Islet of Langerhans (tissue), 1 donor: ENCODE results near the gene C1orf105.

Source experiments
- FAIRE-seq: peaks from one replicate; lab custom pipeline; 2011; peaks lifted over from hg19 to GRCh38; lab: Jason Lieb, UNC

The C1orf105 gene

DNA sequence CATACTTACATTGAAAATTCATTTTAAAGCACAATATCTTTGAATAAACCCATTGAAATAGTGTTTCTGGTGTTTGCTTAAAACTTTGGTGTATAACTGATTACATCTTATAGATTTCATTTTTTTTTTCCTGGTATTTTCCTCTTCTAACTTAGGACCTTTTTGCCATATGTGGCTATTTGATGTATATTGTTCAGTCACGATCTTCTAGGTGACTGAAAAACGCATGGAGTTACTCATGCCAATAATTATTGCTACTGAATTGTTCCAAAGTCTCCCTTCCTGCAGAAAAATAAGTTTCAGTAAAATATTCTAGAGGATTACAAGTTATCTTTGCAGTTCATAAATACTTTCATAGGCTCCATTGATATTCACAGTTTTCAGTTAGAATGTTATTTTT, 22.9 kb upstream of the C1orf105 start:
- no peak for FAIRE-seq

DNA sequence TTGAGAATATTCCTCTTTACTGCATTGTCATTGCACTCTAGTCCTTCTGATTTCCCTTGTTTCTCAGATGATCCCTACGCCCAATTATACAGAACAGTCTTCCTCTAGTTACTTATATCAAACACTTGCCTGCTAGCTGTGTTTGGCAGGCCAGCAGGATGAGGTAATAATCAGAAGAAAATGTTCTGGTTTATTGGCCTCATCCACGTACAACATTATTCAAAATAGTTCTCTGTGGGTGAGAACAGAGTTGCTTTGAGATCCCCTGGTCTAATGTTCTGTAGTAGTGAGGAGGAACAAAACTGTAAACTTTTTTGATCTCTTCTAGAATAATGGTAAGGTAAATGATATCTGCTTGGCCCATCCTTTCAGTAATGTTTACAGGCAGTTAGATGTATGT, 22.3 kb upstream of the C1orf105 start:
- no peak for FAIRE-seq

DNA sequence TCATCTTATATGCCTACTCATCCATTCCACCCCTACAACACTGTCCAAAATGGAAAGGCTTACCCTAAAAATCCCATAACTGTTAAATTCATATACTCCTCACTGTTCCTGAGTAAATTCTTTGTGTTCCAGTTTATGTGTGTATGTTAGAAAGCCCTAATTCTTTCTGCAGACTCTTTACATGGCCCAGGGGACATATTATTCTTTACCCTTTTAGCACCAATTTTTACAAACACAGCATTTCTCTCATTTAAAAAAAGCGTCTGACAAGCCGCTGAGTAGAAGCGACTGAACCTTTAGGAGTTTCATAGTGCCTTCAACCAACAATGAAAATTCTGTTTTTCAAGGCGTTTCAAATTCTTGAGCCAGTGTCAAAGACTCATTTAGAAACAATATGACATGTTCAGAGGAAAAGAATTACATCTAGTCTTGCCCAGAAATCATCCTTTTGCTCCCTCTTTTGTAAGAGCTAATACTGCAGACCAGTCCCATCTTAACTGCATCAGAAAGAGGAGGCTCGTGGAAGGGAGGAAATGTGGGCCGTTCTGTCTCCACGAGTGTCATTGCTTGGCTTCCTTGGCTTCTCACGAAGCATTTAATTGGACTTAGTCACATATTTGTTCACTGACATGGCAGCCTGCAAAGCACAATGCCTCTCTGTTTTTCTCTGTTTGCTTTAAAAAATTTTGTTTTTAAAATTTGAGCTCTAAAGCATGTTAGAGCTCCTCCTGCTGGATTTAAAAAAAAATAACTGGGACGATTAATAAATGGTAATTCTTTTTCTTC, 21.3 kb upstream of the C1orf105 start:
- FAIRE-seq: peak; percentile 96

DNA sequence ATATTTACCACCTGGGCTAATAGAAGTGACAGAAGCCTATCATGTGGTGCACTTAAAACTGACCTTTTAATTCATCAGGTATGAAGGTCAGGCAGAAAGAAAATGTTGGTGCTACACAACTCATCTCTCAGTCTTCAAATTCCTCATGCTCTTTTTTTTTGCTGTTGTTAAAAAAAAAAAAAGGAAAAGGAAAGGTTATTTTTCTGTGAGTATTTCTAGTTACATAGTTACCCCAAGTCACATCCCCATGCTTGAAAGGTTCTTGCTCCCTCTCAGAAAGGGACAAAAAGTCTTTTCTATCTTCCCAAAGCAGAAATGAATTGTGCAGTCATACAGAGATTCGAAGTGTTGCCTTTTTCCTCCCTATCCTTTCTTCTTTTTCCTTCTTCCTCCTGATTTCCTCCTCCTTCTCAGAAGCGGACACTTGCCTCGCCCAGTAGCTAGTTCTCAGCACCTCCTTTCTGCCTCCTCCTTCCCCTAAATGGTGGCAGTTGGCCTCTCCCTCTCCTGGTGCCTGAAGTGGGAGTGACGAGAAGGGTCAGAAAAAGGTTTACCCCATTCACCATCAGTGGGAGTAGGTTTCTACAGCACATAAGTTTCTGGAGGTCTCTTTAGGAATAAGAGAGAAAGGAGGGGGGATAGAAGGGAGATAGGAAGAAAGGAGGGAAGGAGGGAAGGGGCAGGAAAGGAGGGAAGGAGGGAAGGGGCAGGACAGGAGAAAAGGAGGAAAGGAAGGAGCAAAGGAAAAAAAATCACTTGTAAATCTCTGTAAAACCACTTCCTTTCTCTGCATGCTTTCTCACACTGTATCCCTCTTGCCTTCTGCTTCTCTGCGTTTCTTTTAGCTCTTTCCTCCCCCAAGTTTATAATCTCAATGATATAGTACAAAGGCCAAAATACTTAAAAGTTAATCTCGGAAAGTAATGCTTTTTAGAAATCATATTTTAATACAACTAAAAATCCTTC, 20.4 kb upstream of the C1orf105 start:
- FAIRE-seq: peak; percentile 33

DNA sequence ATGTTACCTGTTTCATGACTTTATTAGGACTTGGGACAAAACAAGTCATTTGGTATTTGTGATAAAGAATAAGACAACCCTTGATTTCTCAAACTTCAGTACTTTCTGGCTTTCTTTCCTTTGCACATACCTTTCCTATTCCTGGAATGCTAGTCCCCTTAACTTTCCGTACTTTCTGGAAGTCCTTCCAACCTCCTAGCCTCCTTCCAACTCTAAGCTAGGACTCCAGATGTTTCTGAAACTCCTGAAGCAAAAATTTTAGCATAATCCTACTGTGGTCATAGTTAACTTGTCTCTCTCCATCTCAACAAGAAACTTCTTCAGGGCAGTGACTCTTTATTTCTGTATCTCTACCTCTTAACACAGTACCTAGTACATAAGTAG, 19.8 kb upstream of the C1orf105 start:
- FAIRE-seq: no peak

DNA sequence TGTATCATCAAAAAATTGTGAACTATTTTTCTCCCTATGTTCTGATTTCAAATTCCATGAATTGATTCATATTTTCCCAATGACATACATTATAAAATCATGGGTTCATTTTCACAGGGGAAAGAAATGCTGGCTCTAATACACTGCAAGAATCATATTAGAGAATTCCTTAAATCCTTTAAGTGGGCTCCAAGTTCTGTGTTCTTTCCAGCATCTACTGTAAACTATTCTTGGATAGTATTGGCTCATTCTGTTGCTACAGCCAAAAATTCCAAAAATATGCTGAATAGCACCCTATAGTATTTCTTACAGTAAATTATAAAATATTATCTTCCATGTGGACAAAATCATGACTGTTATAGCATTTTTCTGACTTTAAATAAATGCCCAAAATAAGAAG, 19.0 kb upstream of the C1orf105 start:
- no peak for FAIRE-seq

DNA sequence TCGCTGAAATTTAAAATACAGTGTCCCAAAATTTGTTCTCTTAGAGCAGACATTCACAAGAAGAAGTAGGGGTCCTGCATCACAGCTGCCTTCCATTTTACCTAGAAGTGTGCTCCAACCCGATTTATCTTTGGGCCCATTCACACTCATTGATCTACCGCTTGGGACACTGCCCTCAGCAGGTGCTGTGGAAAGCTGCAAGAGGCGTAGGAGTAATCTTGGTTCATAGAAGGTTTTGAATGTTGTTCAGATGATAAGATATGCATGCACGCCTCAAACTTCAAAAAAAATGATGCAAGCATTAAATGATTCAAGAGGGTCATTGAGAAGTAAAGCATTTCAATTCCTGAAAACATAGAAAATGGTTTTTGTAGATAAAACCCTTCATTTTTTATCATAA, 18.6 kb upstream of the C1orf105 start:
- FAIRE-seq: no peak

DNA sequence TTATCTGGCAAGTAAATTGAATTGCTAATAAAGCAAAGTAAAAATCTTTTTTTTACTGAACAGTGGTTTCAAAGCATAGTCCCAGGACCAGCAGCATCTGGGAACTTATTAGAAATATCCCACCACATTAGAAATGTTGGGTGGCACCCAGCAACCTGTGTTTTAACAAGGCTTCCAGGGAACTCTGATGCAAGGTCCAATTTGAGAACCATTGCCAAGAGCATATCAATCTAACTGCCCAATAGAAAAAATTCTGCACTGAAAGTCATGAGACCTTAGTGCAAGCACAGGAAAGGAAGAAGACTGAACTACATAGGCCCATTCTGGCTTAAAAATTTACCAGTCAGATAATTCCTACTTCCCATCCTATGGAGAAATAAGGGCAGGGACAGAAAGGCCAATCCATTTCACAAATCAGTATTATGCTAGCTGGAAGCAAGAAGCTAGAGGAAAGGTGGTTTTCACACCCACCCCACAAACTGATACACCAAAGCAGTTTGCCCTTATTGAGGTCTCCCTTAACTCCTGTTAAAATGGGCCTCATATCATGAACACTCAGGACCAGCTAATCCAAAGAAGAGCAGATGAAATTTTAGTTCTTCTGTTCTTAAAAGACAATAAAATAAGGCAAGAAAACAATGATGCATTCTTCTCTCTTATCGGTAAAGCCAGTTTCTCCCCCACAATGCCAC, 17.5 kb upstream of the C1orf105 start:
- no peak for FAIRE-seq

DNA sequence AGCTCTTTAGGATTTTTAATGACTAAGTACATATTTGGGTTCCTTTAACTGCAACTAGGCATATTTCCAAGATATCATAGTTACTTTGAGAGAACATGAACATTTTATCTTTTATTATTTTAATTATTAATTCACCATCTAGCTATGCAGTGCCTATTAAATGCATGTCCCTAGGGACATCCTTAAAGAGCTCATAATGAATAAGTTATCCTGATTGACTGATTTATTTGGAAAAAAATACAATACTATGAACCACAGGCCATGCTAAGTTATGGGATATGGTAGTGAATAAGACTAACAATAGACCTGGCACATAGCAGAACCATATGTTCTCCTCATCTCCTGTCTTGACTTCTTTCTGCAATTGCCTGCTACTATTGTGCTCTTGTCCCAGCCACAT, 16.4 kb upstream of the C1orf105 start:
- FAIRE-seq: no peak

DNA sequence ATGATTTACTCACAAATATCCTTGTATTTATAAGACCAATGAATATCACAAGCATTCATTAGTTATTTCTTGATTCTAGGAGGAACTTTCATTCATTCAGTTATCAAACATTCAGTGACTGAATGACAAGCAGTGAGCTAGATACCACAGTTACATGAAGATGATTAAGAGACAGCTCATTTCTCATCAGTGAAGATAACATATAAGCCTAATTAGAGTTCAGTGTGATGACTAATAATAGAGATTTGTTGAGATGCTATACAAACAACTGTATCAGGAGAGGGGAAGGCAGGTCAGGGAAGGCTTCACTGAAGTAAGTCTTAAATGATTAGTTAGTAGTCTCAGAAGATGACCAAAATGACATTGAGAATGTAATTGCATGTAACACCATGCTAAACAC, 14.6 kb upstream of the C1orf105 start:
- FAIRE-seq: no peak

DNA sequence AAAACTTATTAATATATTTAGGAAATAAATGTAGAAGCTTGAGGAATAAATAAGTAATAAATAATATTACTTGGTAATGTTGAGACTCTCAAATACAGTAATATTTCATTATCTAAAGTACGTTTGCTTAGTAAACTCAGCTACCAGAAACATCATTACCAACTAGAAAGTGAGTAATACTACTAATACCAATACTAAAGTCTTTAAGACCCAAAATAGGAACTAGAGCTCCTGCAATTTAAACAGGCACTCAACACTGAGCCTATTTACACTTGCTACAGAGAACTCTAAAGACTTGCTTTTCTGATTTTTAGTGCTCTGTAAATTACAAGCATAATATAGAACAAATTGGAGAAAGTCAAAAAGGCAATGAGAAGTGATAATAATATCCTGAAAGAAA, 13.5 kb upstream of the C1orf105 start:
- FAIRE-seq: peak; percentile 45

DNA sequence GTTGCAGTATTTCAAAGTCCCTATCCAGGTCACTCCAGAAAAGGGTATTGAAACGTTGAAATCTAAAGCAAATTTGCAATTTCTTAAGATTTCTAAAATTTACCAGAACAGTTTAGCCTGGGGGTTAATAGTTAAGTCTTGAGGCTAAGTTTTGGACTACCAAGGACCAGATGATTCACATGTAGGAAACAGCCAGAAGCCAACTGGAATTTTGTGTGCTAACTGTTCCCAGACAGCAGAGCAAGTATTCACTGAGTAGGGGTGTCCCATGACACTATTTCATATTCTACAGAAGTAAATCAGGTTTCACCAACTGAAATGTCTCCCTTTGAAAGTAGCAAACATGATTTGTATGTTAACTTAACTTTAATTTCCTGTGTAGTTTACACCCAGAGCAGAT, 11.5 kb upstream of the C1orf105 start:
- no peak for FAIRE-seq

DNA sequence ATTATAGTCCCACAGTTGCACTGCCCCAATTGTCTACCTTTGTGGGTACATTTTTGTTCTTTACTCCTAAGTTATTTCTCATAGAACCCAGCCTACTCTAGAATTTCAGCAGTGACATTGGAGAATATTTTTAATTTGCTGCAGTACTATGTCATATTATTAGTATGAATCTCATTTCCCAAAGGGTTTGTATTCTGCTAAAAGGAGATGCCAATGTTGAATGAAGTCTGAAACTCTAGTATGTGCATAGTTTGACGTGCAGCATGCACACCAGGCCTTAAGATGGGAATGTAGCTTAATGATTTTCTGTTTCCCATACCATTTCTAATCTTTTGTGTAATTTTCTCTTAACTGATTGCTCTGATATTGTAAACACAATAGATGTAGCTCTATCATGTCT, 10.5 kb upstream of the C1orf105 start:
- FAIRE-seq: no peak

DNA sequence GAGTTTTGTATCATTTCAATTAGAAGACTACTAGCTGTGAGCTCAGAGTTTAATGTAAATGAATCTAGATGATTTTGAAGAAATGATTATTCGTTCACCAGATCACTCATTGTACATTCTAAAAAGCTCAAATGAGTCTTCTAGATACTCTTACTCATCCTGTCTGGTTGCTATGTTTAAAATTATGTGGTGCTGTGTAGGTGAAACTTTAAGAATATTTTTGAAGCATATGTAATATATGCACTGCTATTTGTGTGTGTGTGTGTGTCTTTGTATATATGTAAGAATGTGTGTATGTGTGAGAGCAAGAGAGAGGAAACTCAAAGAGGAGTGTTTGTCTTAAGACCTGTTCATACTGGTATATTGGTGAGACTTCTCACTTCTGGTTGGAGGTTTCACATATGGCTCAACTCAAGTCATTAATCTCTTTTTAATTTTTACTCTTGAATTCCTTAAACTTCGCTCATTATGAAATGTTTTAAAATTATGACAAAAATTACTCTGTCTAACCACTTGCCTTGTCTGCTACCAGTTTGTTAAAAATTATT, 8.6 kb upstream of the C1orf105 start:
- no peak for FAIRE-seq

DNA sequence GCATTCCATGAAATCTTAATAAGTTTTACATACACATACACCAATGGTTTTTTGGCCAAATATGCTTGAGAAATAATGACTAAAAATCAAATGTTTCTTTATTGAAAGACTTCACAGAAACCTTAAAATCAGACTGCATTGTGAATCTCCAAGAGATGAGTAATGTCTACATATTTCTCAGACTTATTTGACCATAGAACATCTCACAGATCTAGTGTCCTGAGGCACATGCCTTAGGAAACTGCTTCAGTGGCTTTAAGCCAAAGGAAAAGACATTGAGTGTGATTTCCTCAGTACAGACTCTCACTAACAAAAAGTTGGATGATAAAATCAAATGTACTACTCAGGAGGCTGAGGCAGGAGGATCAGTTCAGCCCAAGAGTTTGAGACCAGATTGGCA, 6.2 kb upstream of the C1orf105 start:
- no peak for FAIRE-seq

DNA sequence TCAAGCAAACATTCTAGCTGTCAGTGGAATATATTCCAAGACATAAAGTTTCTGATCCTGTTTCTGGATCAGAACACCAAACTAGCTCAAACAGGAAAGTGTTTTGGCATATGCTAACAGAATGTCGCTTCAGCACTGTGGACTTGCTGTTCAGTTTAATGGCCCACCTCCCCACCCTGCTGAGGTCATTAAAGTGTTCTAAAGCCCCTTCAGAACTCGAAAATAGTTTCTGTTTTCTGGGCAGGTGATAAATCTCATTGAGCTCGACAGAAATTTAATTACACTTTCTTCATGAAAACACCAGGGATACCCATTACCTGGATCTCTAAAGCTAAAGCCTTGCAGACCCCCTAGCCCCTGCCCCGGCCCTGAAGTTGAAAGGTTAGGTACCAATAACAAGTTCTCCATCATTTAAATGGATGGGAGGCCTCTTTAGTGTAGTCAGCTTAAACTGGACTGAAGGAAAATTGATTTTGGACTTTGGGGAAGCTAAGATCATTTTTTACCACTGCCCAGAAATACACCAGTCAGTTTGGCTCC, 3.9 kb upstream of the C1orf105 start:
- FAIRE-seq: no peak

DNA sequence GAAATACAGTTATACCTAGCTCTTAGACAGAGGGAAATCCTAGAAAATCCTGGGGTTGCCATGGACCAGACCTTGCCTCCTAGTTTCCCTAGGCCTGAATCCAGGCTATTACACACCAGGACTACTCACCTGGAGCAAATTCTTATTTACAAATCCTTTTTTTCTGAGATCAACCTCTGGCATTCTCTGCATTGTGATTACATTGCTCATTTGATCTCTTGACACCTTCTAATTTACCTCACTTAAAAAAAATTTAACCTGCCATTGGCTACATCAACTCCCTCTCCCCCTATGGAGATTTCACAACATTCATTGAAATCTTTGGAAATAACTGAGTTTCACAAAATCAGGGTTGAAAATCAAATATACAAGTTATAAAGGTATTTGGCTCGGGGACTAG, 2.9 kb upstream of the C1orf105 start:
- no peak for FAIRE-seq

DNA sequence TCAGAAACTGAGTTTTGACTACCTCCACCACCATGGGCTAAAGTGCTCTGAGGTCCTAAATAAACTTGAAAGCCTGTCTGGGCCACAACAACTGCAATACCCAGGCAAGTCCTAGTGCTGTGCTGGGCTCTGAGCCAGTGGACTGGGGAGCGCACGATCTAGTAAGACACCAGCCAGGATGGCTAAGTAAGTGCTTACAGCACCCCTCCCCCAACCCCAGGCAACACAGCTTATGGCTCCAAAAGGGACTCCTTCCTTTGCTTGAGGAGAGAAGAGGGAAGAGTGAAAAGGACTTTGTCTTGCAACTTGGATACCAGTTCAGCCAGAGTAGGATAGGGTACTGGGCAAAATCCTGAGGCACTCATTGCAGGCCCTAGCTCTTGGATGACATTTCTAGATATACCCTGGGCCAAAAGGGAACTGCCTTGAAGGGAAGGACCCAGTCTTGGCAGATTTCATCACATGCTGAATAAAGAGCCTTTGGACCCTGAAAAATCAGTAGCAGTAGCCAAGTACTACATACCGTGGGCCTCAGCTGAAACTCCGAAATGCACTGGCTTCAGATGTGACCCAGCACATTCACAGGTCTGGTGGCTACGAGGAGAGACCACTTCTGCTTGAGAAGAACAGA, 1.6 kb downstream of the C1orf105 start:
- no peak for FAIRE-seq

DNA sequence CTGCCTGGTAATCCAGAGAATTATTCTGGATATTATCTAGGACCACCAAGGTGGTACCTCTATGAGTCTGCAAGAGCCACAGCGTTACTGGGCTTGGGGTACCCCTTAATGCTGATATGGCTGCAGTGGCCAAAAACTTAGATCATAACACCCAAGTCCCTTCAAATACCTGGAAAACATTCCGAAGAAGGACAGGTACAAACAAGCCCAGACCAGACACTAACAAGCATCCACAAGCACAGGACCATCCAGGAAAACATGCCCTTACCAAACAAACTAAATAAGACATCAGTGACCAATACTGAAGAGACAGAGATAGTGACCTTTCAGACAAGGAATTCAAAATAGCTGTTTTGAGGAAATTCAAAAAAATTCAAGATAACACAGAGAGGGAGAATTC, 2.9 kb downstream of the C1orf105 start:
- FAIRE-seq: no peak

DNA sequence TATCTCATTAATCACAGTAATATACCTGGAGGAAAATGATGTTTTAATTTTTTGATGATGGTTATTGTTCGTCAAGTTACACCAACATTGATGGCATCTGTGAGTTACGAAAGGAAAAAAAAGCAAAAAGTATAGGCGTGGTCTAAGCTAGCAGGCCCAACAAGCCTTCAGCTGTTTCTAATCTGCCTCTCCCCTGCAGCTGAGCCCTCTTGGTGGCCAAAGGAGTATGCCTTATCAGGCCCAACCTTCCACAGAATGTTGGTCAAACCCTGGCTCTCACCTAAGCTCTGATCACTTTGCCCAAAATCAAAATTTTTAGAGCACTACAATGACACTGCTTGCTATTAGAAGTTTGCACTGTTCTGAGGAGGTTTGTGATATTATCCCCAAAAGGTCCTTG, 4.9 kb downstream of the C1orf105 start:
- no peak for FAIRE-seq

DNA sequence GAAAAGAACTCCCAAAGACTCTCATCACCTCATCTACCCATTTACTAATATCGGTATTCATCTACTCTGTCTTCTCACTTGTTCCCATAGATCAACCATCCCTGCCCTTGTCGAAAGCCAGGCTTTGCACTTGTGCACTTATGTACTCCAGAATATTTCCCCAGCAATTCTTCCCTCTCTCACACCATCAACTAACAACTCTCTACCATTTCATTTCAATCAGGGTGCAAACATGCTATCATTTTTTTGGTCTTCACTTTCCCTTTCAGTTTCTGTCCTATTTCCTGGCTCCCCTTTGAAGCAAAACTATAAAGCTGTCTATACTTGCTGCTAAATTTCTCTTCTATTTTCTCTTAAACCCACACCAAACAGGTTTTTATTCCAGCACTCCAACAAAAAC, 6.7 kb downstream of the C1orf105 start:
- no peak for FAIRE-seq
